ENCODE measurements around the gene SLC10A7. TPM values are rescaled to one million over a fixed set of nuclear protein-coding genes. Genes with fewer than 3 reads are reported as not detected.

The SLC10A7 gene
- total RNA-seq, 1 donor from 2014 or later: 8.9 TPM

DNA sequence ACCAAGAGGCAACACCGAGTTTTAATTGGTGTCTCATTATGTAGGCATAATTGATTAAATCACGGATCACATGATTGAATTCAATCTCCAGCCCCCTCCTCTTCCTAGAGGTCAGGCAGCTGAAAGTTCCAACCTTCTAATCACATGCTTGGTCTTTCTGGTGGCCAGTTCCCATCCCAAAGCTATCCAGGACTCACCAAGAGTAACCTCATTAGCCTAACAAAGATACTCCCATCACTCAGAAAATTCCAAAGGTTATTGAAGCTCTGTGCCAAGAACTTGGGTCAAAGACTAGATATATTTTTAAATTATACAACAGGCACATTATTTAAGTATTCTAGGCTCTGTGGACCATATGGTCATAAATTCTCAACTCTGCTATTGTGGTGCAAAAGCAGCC is 65.1 kb downstream of the SLC10A7 start:
- no peaks in the 10 kb centered on the region for H3K9me3 ChIP-seq (ENCODE audit: insufficient read depth, low read depth, low read length)
- DNase-seq (ENCODE audit: low read depth) (no peak), FAIRE-seq (no peak)
- TF ChIP-seq, protein P1, sequence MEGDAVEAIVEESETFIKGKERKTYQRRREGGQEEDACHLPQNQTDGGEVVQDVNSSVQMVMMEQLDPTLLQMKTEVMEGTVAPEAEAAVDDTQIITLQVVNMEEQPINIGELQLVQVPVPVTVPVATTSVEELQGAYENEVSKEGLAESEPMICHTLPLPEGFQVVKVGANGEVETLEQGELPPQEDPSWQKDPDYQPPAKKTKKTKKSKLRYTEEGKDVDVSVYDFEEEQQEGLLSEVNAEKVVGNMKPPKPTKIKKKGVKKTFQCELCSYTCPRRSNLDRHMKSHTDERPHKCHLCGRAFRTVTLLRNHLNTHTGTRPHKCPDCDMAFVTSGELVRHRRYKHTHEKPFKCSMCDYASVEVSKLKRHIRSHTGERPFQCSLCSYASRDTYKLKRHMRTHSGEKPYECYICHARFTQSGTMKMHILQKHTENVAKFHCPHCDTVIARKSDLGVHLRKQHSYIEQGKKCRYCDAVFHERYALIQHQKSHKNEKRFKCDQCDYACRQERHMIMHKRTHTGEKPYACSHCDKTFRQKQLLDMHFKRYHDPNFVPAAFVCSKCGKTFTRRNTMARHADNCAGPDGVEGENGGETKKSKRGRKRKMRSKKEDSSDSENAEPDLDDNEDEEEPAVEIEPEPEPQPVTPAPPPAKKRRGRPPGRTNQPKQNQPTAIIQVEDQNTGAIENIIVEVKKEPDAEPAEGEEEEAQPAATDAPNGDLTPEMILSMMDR (IDR thresholded peaks at IDR 0.05; ENCODE audit: insufficient read depth, low read depth, low read length): no peak
- TF ChIP-seq EZH2 (IDR thresholded peaks at IDR 0.05; ENCODE audit: insufficient read depth, low read length): no peak
- no peak overlapping the region for H3K4me2 ChIP-seq (ENCODE audit: low read length)
- H3K4me3 Mint-ChIP-seq (ENCODE audit: unreplicated experiment): no peak overlapping the region
- H2AFZ ChIP-seq (ENCODE audit: low read depth, low read length): no peak overlapping the region
- H3K27me3 ChIP-seq (ENCODE audit: insufficient read depth, low read length): no peaks in the 10 kb centered on the region
- no peaks in the 10 kb centered on the region for H3K4me1 Mint-ChIP-seq (ENCODE audit: low read depth, unreplicated experiment)
- H3K36me3 Mint-ChIP-seq (ENCODE audit: low read depth, unreplicated experiment): no peaks in the 10 kb centered on the region
- H3K4me3 ChIP-seq (ENCODE audit: insufficient read depth, low read depth, low read length): no peak overlapping the region
- no peaks in the 10 kb centered on the region for H3K36me3 ChIP-seq (ENCODE audit: insufficient read depth, low read length)
- H3K27ac Mint-ChIP-seq (ENCODE audit: unreplicated experiment): no peak overlapping the region
- no peaks in the 10 kb centered on the region for H3K79me2 ChIP-seq (ENCODE audit: insufficient read depth, low read length)
- H4K20me1 ChIP-seq (ENCODE audit: insufficient read depth, low read length): peaks cover 3% of the 10 kb centered on the region
- H3K27me3 Mint-ChIP-seq (ENCODE audit: low read depth, unreplicated experiment): no peaks in the 10 kb centered on the region
- no peaks in the 10 kb centered on the region for H3K4me1 ChIP-seq (ENCODE audit: insufficient read depth, low read length)
- H3K9ac ChIP-seq (ENCODE audit: low read length): no peak overlapping the region
- H3K9me3 Mint-ChIP-seq (ENCODE audit: unreplicated experiment): no peaks in the 10 kb centered on the region
- no peak overlapping the region for H3K27ac ChIP-seq (ENCODE audit: low read depth, low read length)

DNA sequence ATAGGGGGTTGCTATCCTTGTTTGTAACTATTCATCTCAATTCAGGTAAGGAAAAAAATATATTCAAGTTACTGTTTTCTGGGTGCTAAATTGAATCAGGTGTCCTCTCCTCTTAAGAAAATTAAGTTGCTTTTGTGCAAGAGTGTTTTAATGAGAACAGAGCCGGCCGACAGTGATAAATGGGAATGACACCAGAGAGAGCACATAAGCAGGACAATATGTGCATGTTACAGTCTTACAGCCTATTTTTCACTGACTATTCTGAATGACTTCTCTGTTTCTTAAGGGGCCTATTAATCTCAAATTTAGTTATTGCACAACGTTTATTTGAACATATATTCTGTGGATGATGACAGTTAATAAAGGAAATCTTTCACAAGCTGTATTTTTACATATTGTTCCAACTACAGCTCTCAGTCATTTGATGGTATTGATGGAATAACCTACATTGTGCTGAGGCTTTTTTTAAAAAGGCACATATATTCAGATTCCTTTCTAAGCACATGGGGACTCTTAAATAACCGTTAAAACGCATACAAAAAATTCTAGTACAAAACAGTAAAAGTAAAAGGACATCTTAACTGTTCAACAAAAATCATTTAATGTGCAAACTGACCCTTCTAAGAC is 68.4 kb downstream of the SLC10A7 start:
- TF ChIP-seq, protein P1 (IDR thresholded peaks at IDR 0.05; ENCODE audit: insufficient read depth, low read depth, low read length): no peak
- TF ChIP-seq EZH2 (IDR thresholded peaks at IDR 0.05; ENCODE audit: insufficient read depth, low read length): no peak

DNA sequence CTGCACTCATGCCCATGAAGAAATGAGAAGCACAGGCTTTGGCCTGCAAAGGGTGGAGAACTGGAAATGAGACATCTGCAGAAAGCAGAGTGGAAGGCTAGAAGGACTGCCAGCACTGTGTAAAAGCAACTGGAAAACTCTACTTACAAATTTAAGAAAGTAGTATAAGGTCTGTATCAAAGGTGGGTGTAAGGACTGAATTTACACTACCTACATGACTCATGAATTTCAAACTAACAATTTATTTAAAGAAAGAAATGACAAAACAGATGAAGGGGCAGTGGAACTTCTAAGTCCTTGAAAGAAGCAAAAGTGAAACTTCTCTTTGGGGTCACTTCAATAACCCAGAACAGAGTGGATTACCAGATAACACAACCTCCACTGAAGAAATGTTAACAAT is 71.2 kb downstream of the SLC10A7 start:
- Histone ChIP-seq H3K27me3 (ENCODE audit: insufficient read depth, low read length) (no peaks in the 10 kb centered on the region), H3K36me3 (ENCODE audit: insufficient read depth, low read length) (no peaks in the 10 kb centered on the region), H3K4me1 (ENCODE audit: insufficient read depth, low read length) (no peaks in the 10 kb centered on the region), H3K4me3 (ENCODE audit: insufficient read depth, low read depth, low read length) (no peak overlapping the region), H4K20me1 (ENCODE audit: insufficient read depth, low read length) (peaks cover 3% of the 10 kb centered on the region), H3K27ac (ENCODE audit: low read depth, low read length) (no peak overlapping the region), H3K9ac (ENCODE audit: low read length) (no peak overlapping the region), H3K4me2 (ENCODE audit: low read length) (no peak overlapping the region), H2AFZ (ENCODE audit: low read depth, low read length) (no peak overlapping the region), H3K9me3 (ENCODE audit: insufficient read depth, low read depth, low read length) (no peaks in the 10 kb centered on the region), H3K79me2 (ENCODE audit: insufficient read depth, low read length) (no peaks in the 10 kb centered on the region)
- H3K4me1 Mint-ChIP-seq (ENCODE audit: low read depth, unreplicated experiment): peaks cover 8% of the 10 kb centered on the region
- H3K4me3 Mint-ChIP-seq (ENCODE audit: unreplicated experiment): no peak overlapping the region
- TF ChIP-seq EZH2 (IDR thresholded peaks at IDR 0.05; ENCODE audit: insufficient read depth, low read length): no peak
- TF ChIP-seq, protein P1 (IDR thresholded peaks at IDR 0.05; ENCODE audit: insufficient read depth, low read depth, low read length): no peak
- H3K27ac Mint-ChIP-seq (ENCODE audit: unreplicated experiment): no peak overlapping the region
- no peak for DNase-seq (ENCODE audit: low read depth)
- FAIRE-seq: no peak
- no peaks in the 10 kb centered on the region for H3K27me3 Mint-ChIP-seq (ENCODE audit: low read depth, unreplicated experiment)
- peaks cover 5% of the 10 kb centered on the region for H3K36me3 Mint-ChIP-seq (ENCODE audit: low read depth, unreplicated experiment)
- H3K9me3 Mint-ChIP-seq (ENCODE audit: unreplicated experiment): peaks cover 7% of the 10 kb centered on the region

More for the DNA sequence above, 68.4 kb downstream of the SLC10A7 start:
- no peak overlapping the region for H3K27ac ChIP-seq (ENCODE audit: low read depth, low read length)
- no peaks in the 10 kb centered on the region for H3K27me3 ChIP-seq (ENCODE audit: insufficient read depth, low read length)
- no peaks in the 10 kb centered on the region for H3K4me1 ChIP-seq (ENCODE audit: insufficient read depth, low read length)
- Mint-ChIP-seq H3K27me3 (ENCODE audit: low read depth, unreplicated experiment) (no peaks in the 10 kb centered on the region), H3K4me1 (ENCODE audit: low read depth, unreplicated experiment) (peaks cover 8% of the 10 kb centered on the region), H3K9me3 (ENCODE audit: unreplicated experiment) (peaks cover 2% of the 10 kb centered on the region), H3K27ac (ENCODE audit: unreplicated experiment) (no peak overlapping the region), H3K36me3 (ENCODE audit: low read depth, unreplicated experiment) (no peaks in the 10 kb centered on the region), H3K4me3 (ENCODE audit: unreplicated experiment) (no peak overlapping the region)
- no peak for FAIRE-seq
- no peak overlapping the region for H3K4me3 ChIP-seq (ENCODE audit: insufficient read depth, low read depth, low read length)
- no peaks in the 10 kb centered on the region for H3K36me3 ChIP-seq (ENCODE audit: insufficient read depth, low read length)
- no peak overlapping the region for H3K4me2 ChIP-seq (ENCODE audit: low read length)
- H4K20me1 ChIP-seq (ENCODE audit: insufficient read depth, low read length): peaks cover 3% of the 10 kb centered on the region
- no peaks in the 10 kb centered on the region for H3K79me2 ChIP-seq (ENCODE audit: insufficient read depth, low read length)
- no peaks in the 10 kb centered on the region for H3K9me3 ChIP-seq (ENCODE audit: insufficient read depth, low read depth, low read length)
- H3K9ac ChIP-seq (ENCODE audit: low read length): no peak overlapping the region
- no peak for DNase-seq (ENCODE audit: low read depth)
- H2AFZ ChIP-seq (ENCODE audit: low read depth, low read length): no peak overlapping the region
